Karpas-422 (cell line): ENCODE measurements around the gene UTP14A. TPM values are rescaled to one million over a fixed set of nuclear protein-coding genes. Genes with fewer than 3 reads are reported as not detected.

Source experiments
- DNase-seq: peaks from one replicate; pipeline ENCODE4 v3.0.0-alpha.2; 2015
- H2AFZ ChIP-seq: fragments of 200-600 bp; sonication (generic); 2 replicates; pipeline ENCODE4 v1.6.1; 2014; ENCODE audit warnings: antibody characterized with exemption, low read length, mixed read lengths
- H3K27ac ChIP-seq: fragments of 200-600 bp; sonication (generic); 2 replicates; pipeline ENCODE4 v1.5.1; 2014; ENCODE audit warnings: mild to moderate bottlenecking, low read length, moderate library complexity
- H3K27me3 ChIP-seq: fragments of 200-600 bp; sonication (generic); 2 replicates; pipeline ENCODE4 v1.6.1; 2014; ENCODE audit warnings: low read length, mixed read lengths
- H3K36me3 ChIP-seq: fragments of 200-600 bp; sonication (generic); 2 replicates; pipeline ENCODE4 v1.6.1; 2014; ENCODE audit warnings: low read length, mixed read lengths; ENCODE audit not compliant: insufficient read depth
- H3K4me1 ChIP-seq: fragments of 200-600 bp; sonication (generic); 2 replicates; pipeline ENCODE4 v1.6.1; 2014; ENCODE audit warnings: mild to moderate bottlenecking, low read length, mixed read lengths
- H3K4me2 ChIP-seq: fragments of 200-600 bp; sonication (generic); 2 replicates; pipeline ENCODE4 v1.6.1; 2014; ENCODE audit warnings: low read length, low read depth, mild to moderate bottlenecking; ENCODE audit not compliant: poor library complexity, severe bottlenecking
- H3K4me3 ChIP-seq: fragments of 200-600 bp; sonication (generic); 2 replicates; pipeline ENCODE4 v1.5.1; 2014; ENCODE audit warnings: mild to moderate bottlenecking, antibody characterized with exemption, low read length, mixed read lengths
- H3K79me2 ChIP-seq: fragments of 200-600 bp; sonication (generic); 2 replicates; pipeline ENCODE4 v1.6.1; 2014; ENCODE audit warnings: mild to moderate bottlenecking, low read length, mixed read lengths
- H3K9ac ChIP-seq: fragments of 200-600 bp; sonication (generic); 2 replicates; pipeline ENCODE4 v1.6.0; 2014; ENCODE audit warnings: low read length
- H3K9me2 ChIP-seq: fragments of 200-600 bp; sonication (generic), shearing (Covaris generic); replicated peaks from 2 replicates; pipeline ENCODE4 v1.6.0; 2014; ENCODE audit warnings: mild to moderate bottlenecking, low read length, moderate library complexity; ENCODE audit not compliant: insufficient read depth
- H3K9me3 ChIP-seq: fragments of 300-700, 200-600 bp; sonication (generic); 2 replicates; pipeline ENCODE4 v1.6.1; 2014; ENCODE audit warnings: low read length, mixed read lengths
- H4K20me1 ChIP-seq: fragments of 200-600 bp; sonication (generic); 2 replicates; pipeline ENCODE4 v1.6.1; 2014; ENCODE audit warnings: mild to moderate bottlenecking, antibody characterized with exemption, low read length, low read depth; ENCODE audit not compliant: insufficient read depth
- total RNA-seq: library from RNA; depleted of rRNA; stranded (reverse); fragments of >200 nt; shearing (Covaris generic); gene quantifications from 2 replicates; pipeline ENCODE4 v1.2.3, GENCODE V29; 2014; ENCODE audit warnings: low replicate concordance

UTP14A gene
- total RNA-seq, 1 experiment from 2014 or later: 14.0 TPM

DNA sequence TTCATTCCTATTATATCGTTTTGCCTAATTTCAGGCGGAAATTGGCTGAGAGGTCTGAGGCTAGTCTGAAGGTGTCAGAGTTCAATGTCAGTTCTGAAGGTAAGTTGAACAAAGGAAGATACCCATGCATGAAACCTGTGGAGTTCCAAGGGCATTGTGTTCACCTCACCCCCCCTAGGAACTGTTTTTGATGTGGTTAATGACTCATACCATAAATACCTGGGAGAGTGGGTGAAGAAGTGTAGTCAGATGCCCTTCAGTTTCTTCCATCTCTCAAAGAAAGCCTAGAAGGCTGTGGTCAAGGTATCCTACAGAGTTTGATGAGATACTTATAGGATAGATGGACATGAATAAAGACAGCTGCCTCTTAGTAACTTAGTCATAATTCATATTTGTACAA, 2.7 kb downstream of the UTP14A start:
- H3K4me1 ChIP-seq: peaks cover 24% of the 10 kb centered on the region
- no peaks in the 10 kb centered on the region for H3K27me3 ChIP-seq
- H3K36me3 ChIP-seq: peaks cover 42% of the 10 kb centered on the region
- H3K4me2 ChIP-seq: no peak overlapping the region
- peaks cover 30% of the 10 kb centered on the region for H3K79me2 ChIP-seq
- no peak overlapping the region for H3K9ac ChIP-seq
- no peak overlapping the region for H2AFZ ChIP-seq
- no peak overlapping the region for H3K27ac ChIP-seq
- H3K9me3 ChIP-seq: no peaks in the 10 kb centered on the region
- H4K20me1 ChIP-seq: no peaks in the 10 kb centered on the region
- no peak overlapping the region for H3K4me3 ChIP-seq
- H3K9me2 ChIP-seq: no peaks in the 10 kb centered on the region
- DNase-seq: no peak

GRCh38 chrX:129925305-129926092, 19.5 kb downstream of the UTP14A start:
- Histone ChIP-seq H3K4me3 (no peak overlapping the region), H4K20me1 (no peaks in the 10 kb centered on the region), H2AFZ (no peak overlapping the region), H3K9me2 (no peaks in the 10 kb centered on the region), H3K4me1 (no peaks in the 10 kb centered on the region), H3K27me3 (no peaks in the 10 kb centered on the region), H3K9me3 (no peaks in the 10 kb centered on the region), H3K79me2 (no peaks in the 10 kb centered on the region), H3K9ac (no peak overlapping the region), H3K4me2 (no peak overlapping the region), H3K27ac (no peak overlapping the region), H3K36me3 (peaks cover 13% of the 10 kb centered on the region)
- peak; percentile 90 for DNase-seq

- H3K4me1 ChIP-seq: peaks cover 5% of the 10 kb centered on the region
- no peak for DNase-seq
- no peak overlapping the region for H2AFZ ChIP-seq
- peak overlapping the region; percentile 71 for H3K4me2 ChIP-seq
- peak overlapping the region; percentile 55 for H3K9ac ChIP-seq
- H3K79me2 ChIP-seq: no peaks in the 10 kb centered on the region
- H4K20me1 ChIP-seq: no peaks in the 10 kb centered on the region
- no peaks in the 10 kb centered on the region for H3K9me3 ChIP-seq
- H3K4me3 ChIP-seq: peak overlapping the region; percentile 42; the same call in 1 of the 2 replicates
- peaks cover 13% of the 10 kb centered on the region for H3K36me3 ChIP-seq
- peak overlapping the region; percentile 67 for H3K27ac ChIP-seq
- no peaks in the 10 kb centered on the region for H3K27me3 ChIP-seq
- no peaks in the 10 kb centered on the region for H3K9me2 ChIP-seq
Observed at GRCh38 chrX:129930941-129931410, 25.0 kb downstream of the UTP14A start.

DNA sequence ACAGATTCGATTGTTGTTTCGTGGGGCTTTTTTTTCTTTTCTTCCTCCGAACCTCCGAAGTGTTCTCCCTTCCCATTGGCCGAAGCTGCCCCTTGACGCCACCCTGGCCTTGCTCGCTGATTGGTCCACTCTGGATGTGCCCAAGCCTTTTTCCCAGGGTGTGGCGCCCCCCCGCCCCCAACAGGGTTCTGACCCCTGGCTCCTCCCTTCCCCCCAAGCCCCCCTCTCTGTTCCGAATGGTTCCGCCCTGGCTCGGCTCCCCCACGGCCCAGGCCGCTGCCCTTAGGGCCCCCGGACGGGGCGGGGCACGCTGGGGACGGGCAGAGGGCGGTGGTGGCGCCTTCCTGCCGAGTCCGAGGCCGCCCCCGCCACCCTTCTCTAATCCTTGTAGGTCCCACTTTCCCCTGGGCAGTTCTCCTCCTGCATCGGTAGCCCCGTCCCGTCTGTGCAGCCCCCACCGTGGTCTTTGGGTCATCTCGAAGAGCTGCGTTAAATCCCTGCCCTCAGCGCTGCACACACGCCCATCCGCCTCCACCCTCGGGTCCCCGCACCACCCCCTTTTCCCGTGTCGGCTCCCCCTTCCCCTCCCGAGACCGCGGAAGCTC, 25.5 kb downstream of the UTP14A start:
- peaks cover 5% of the 10 kb centered on the region for H3K4me1 ChIP-seq
- no peaks in the 10 kb centered on the region for H4K20me1 ChIP-seq
- H3K4me2 ChIP-seq: peak overlapping the region; percentile 71
- no peaks in the 10 kb centered on the region for H3K27me3 ChIP-seq
- peaks cover 8% of the 10 kb centered on the region; the same call in 1 of the 2 replicates for H3K36me3 ChIP-seq
- H3K9me3 ChIP-seq: no peaks in the 10 kb centered on the region
- H3K9ac ChIP-seq: peak overlapping the region; percentile 80
- peak overlapping the region; percentile 67 for H3K27ac ChIP-seq
- peak; percentile 93 for DNase-seq
- H3K9me2 ChIP-seq: no peaks in the 10 kb centered on the region
- H3K79me2 ChIP-seq: no peaks in the 10 kb centered on the region
- H2AFZ ChIP-seq: peak overlapping the region; percentile 37
- H3K4me3 ChIP-seq: peak overlapping the region; percentile 74

DNA sequence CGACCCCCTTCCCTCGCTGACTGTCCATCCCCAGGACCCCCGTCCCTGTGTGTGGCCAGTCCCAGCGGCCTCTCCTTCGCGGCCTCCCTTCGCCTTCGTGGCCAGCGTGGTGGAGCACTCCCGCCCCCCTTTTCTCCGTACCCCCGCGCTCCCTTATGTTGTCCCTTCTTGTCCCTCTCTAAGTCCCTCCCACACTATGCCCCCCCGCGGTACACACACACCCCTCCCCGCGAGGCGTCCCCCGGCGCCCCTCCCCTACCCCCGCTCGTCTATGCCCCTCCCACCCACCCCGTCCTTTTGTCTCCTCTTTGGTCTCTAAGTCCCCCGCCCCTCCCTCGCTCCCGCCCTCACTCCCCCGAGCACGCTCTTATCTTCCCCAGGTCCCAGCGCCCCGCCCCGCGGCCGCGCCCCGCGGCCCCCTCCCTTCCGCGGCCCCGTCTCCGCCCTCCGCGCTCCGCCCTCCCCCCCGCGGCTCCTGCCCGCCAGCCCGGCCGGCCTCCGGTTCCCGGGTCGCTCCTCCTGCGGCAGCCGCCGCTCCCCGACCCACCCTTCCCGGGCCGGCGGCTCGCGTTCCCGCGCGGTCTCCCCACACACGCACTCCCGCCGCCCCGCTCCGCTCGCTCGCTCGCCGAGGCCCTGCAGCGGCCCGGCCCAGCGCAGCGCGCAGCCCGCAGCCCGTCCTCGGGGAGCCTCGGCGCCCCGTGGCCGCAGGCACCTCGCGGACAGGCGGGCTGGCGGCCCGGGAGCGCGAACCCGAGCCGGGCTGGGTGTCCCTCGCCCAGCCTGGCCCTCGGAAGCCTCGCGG, 26.3 kb downstream of the UTP14A start:
- Histone ChIP-seq H3K79me2 (no peaks in the 10 kb centered on the region), H4K20me1 (no peaks in the 10 kb centered on the region), H3K27me3 (no peaks in the 10 kb centered on the region), H3K36me3 (peaks cover under 1% of the 10 kb centered on the region; the same call in 1 of the 2 replicates), H2AFZ (peak overlapping the region; percentile 37), H3K9me2 (no peaks in the 10 kb centered on the region), H3K4me2 (peak overlapping the region; percentile 71), H3K9me3 (no peaks in the 10 kb centered on the region), H3K9ac (peak overlapping the region; percentile 80), H3K4me1 (peaks cover 5% of the 10 kb centered on the region), H3K4me3 (peak overlapping the region; percentile 74), H3K27ac (peak overlapping the region; percentile 67)
- peak; percentile 91 for DNase-seq

DNA sequence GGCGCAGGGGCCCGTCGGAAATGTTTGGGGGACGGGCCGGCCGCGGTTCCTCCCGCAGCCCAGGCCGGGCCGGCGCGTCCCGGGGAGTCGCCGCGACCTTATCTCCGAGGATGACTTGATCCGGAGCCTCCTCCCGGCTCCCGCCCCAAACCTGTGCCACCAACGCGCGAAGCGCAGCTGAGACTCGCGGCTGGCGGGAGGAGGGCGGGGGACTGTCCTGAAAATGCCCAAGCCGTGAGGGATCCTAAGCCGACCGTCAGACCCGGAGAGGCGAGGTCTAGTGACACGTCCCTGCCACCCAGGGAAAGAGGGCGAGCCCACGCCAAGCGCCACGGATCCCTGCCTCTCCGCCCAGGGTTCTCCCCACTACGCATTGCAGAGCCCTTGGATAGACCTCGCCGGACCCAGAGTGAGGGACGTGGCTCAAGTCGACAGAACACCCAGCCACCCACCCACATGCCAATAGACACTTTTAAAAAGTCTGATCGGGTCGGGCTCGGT, 26.9 kb downstream of the UTP14A start:
- Histone ChIP-seq H3K9ac (peak overlapping the region; percentile 44; the same call in 1 of the 2 replicates), H3K4me1 (peaks cover 5% of the 10 kb centered on the region), H3K27ac (no peak overlapping the region), H3K27me3 (no peaks in the 10 kb centered on the region), H4K20me1 (no peaks in the 10 kb centered on the region), H3K79me2 (no peaks in the 10 kb centered on the region), H3K9me3 (no peaks in the 10 kb centered on the region), H3K4me2 (peak overlapping the region; percentile 26), H3K36me3 (no peaks in the 10 kb centered on the region), H3K4me3 (no peak overlapping the region), H3K9me2 (no peaks in the 10 kb centered on the region), H2AFZ (no peak overlapping the region)
- no peak for DNase-seq

- no peaks in the 10 kb centered on the region for H3K27me3 ChIP-seq
- no peak overlapping the region for H3K4me3 ChIP-seq
- H3K36me3 ChIP-seq: no peaks in the 10 kb centered on the region
- no peaks in the 10 kb centered on the region for H4K20me1 ChIP-seq
- DNase-seq: no peak
- H3K27ac ChIP-seq: no peak overlapping the region
- no peaks in the 10 kb centered on the region for H3K79me2 ChIP-seq
- no peaks in the 10 kb centered on the region for H3K9me2 ChIP-seq
- no peaks in the 10 kb centered on the region for H3K9me3 ChIP-seq
- no peak overlapping the region for H3K4me2 ChIP-seq
- no peak overlapping the region for H3K9ac ChIP-seq
- no peak overlapping the region for H2AFZ ChIP-seq
- peaks cover 5% of the 10 kb centered on the region for H3K4me1 ChIP-seq
Observed at GRCh38 chrX:129933700-129934099, 27.7 kb downstream of the UTP14A start.
